Spinal cord (tissue), 10 donors: ENCODE results near the gene TRIM38. TPM values are rescaled to one million over a fixed set of nuclear protein-coding genes. Genes with fewer than 3 reads are reported as not detected.
A peak's percentile ranks its signal among the peaks of the same experiment; 100 is the strongest.

ENCODE experiments used
- DNase-seq, 6 donors: peaks; one replicate each; pipeline versions ENCODE4 v3.0.0 to v3.0.0-alpha.2; 2013 to 2015; ENCODE audit warnings: low spot score in 6 of 6, low read depth in 4 of 6
- H3K27ac ChIP-seq: one replicate; pipeline ENCODE4 v1.5.1; 2013; ENCODE audit warnings: low read depth, low read length, control low read depth
- H3K27me3 ChIP-seq: one replicate; pipeline ENCODE4 v1.6.1; 2013; ENCODE audit warnings: low read length; ENCODE audit not compliant: control insufficient read depth, insufficient read depth
- H3K36me3 ChIP-seq: one replicate; pipeline ENCODE4 v1.6.1; 2013; ENCODE audit warnings: low read length; ENCODE audit not compliant: control insufficient read depth, insufficient read depth
- H3K4me1 ChIP-seq: one replicate; pipeline ENCODE4 v1.6.1; 2013; ENCODE audit warnings: low read length; ENCODE audit not compliant: control insufficient read depth, insufficient read depth
- H3K4me3 ChIP-seq: one replicate; pipeline ENCODE4 v1.5.1; 2013; ENCODE audit warnings: low read depth, low read length, control low read depth
- H3K9me3 ChIP-seq: one replicate; pipeline ENCODE4 v1.6.1; 2013; ENCODE audit warnings: low read length; ENCODE audit not compliant: control insufficient read depth, insufficient read depth
- WGBS: methylation state at CpG from one replicate; pipeline ENCODE4 v1.1.5; 2013; ENCODE audit warnings: missing lambda C conversion rate; ENCODE audit not compliant: insufficient coverage; 5-methylcytosine and 5-hydroxymethylcytosine counted together
- polyA plus RNA-seq, 2 donors: library from polyadenylated mRNA; unstranded; fragments of 120-200 nt; gene quantifications; one replicate each; pipeline ENCODE4 v1.2.1, GENCODE V29; 2013; ENCODE audit not compliant: insufficient read length in 2 of 2
- total RNA-seq, 2 donors: library from RNA; depleted of rRNA in 1 of 2; stranded (reverse); fragments of 120-200 nt in 1 of 2; fragments of >200 nt in 1 of 2; gene quantifications; one replicate each; pipeline versions ENCODE4 v1.2.3 to v1.2.4, GENCODE V29; 2013 to 2014
- donor health status: healthy.

Gene TRIM38
- total and polyA plus RNA-seq, 4 donors: 1.5 to 4.0 (median 2.8) TPM

- Histone ChIP-seq H3K27ac (peak overlapping the region; percentile 6), H3K4me3 (no peak overlapping the region), H3K9me3 (no peaks in the 10 kb centered on the region), H3K4me1 (peaks cover 15% of the 10 kb centered on the region), H3K27me3 (no peaks in the 10 kb centered on the region), H3K36me3 (no peaks in the 10 kb centered on the region)
- DNase-seq: no peak
- whole genome bisulfite sequencing: 86% methylated on average over 5 of the region's 6 CpGs
Measured at GRCh38 chr6:26028212-26028745, 65.7 kb downstream of the TRIM38 start.

- peaks cover 18% of the 10 kb centered on the region for H3K4me1 ChIP-seq
- peak overlapping the region; percentile 6 for H3K27ac ChIP-seq
- no peaks in the 10 kb centered on the region for H3K9me3 ChIP-seq
- no peak overlapping the region for H3K4me3 ChIP-seq
- no peaks in the 10 kb centered on the region for H3K36me3 ChIP-seq
- DNase-seq: no peak
- no peaks in the 10 kb centered on the region for H3K27me3 ChIP-seq
- WGBS: 51% methylated on average over 7 of the region's 10 CpGs
Measured at GRCh38 chr6:26028746-26029569, 66.4 kb downstream of the TRIM38 start.

- Histone ChIP-seq H3K36me3 (no peaks in the 10 kb centered on the region), H3K9me3 (no peaks in the 10 kb centered on the region), H3K4me3 (no peak overlapping the region), H3K27me3 (no peaks in the 10 kb centered on the region), H3K4me1 (peaks cover 20% of the 10 kb centered on the region), H3K27ac (no peak overlapping the region)
- no peak for DNase-seq
Measured at GRCh38 chr6:26029570-26029856, 66.9 kb downstream of the TRIM38 start.

GRCh38 chr6:26029857-26030653 is 67.5 kb downstream of the TRIM38 start:
- Histone ChIP-seq H3K27me3 (no peaks in the 10 kb centered on the region), H3K4me1 (peaks cover 20% of the 10 kb centered on the region), H3K36me3 (no peaks in the 10 kb centered on the region), H3K9me3 (no peaks in the 10 kb centered on the region), H3K27ac (no peak overlapping the region), H3K4me3 (no peak overlapping the region)
- DNase-seq: no peak
- WGBS: 63% methylated on average over 1 of the region's 7 CpGs

- Histone ChIP-seq H3K36me3 (no peaks in the 10 kb centered on the region), H3K27ac (no peak overlapping the region), H3K4me1 (peaks cover 20% of the 10 kb centered on the region), H3K4me3 (no peak overlapping the region), H3K27me3 (no peaks in the 10 kb centered on the region), H3K9me3 (no peaks in the 10 kb centered on the region)
- DNase-seq: no peak
- no CpG with 5 or more reads among the region's 3 CpGs for WGBS
Measured at GRCh38 chr6:26030716-26031115, 68.1 kb downstream of the TRIM38 start.

- Histone ChIP-seq H3K4me1 (peaks cover 17% of the 10 kb centered on the region), H3K9me3 (no peaks in the 10 kb centered on the region), H3K4me3 (peak overlapping the region; percentile 79), H3K27me3 (no peaks in the 10 kb centered on the region), H3K36me3 (no peaks in the 10 kb centered on the region), H3K27ac (peak overlapping the region; percentile 96)
- WGBS: 67% methylated on average over 1 of the region's 5 CpGs
- DNase-seq: no peak
Measured at GRCh38 chr6:26031151-26031594, 68.6 kb downstream of the TRIM38 start.

GRCh38 chr6:26031595-26032339 is 69.2 kb downstream of the TRIM38 start:
- under 1% methylated on average over 39 of the region's 44 CpGs for WGBS
- H3K27me3 ChIP-seq: no peaks in the 10 kb centered on the region
- DNase-seq: peak; percentile 92 to 99 (median 98)
- no peaks in the 10 kb centered on the region for H3K36me3 ChIP-seq
- H3K4me1 ChIP-seq: peaks cover 15% of the 10 kb centered on the region
- H3K27ac ChIP-seq: peak overlapping the region; percentile 96
- no peaks in the 10 kb centered on the region for H3K9me3 ChIP-seq
- H3K4me3 ChIP-seq: peak overlapping the region; percentile 79

- H3K27ac ChIP-seq: peak overlapping the region; percentile 96
- no peaks in the 10 kb centered on the region for H3K36me3 ChIP-seq
- H3K4me1 ChIP-seq: peaks cover 15% of the 10 kb centered on the region
- DNase-seq: no peak
- peak overlapping the region; percentile 79 for H3K4me3 ChIP-seq
- no peaks in the 10 kb centered on the region for H3K9me3 ChIP-seq
- 0% methylated on average over 10 of the region's 19 CpGs for WGBS
- H3K27me3 ChIP-seq: no peaks in the 10 kb centered on the region
Measured at GRCh38 chr6:26032340-26033084, 69.9 kb downstream of the TRIM38 start.
